GM12878 (cell line): ENCODE measurements around the gene KRT222. TPM values are rescaled to one million over a fixed set of nuclear protein-coding genes. Genes with fewer than 3 reads are reported as not detected.

ENCODE experiments used
- ATAC-seq: fragments of 200-7000 bp; cut with Tn5 transposase; 3 replicates; pipeline ENCODE4 v1.9.1; 2020; ENCODE audit warnings: mild to moderate bottlenecking, moderate library complexity
- BruUV-seq: library from RNA; stranded (reverse); fragments of 400-500 nt; replicated peaks from 2 replicates; lab custom pipeline; 2021; lab: Mats Ljungman, UMichigan
- CTCF ChIA-PET: fragments of 300-600 bp; sonication (Branson Sonifier 250); formaldehyde crosslinking; extraction: SDS; loops from one replicate; lab custom pipeline; 2021; ENCODE audit warnings: inconsistent platforms; lab: Yijun Ruan, JAX
- POLR2A ChIA-PET: fragments of 350-600 bp; formaldehyde crosslinking; extraction: SDS; loops from one replicate; lab custom pipeline; 2021; ENCODE audit warnings: inconsistent platforms; lab: Charles Lee
- RAD21 ChIA-PET: fragments of 300-600 bp; sonication (Branson Sonifier 250); formaldehyde crosslinking; loops from one replicate; lab custom pipeline; 2023; ENCODE audit warnings: antibody characterized with exemption; ENCODE audit not compliant: unreplicated experiment; lab: Charles Lee
- SMC1A ChIA-PET: fragments of 300-600 bp; sonication (Branson Sonifier 250); formaldehyde crosslinking; loops from one replicate; lab custom pipeline; 2023; ENCODE audit not compliant: unreplicated experiment, uncharacterized antibody; lab: Charles Lee
- DNase-seq: peaks from one replicate; pipeline ENCODE4 v3.0.0-alpha.2; 2011; ENCODE audit warnings: low read depth, low spot score
- FAIRE-seq: peaks from 3 replicates; lab custom pipeline; 2011; peaks lifted over from hg19 to GRCh38; lab: Jason Lieb, UNC
- H2AFZ ChIP-seq: 2 replicates; pipeline ENCODE4 v1.6.0; 2011; ENCODE audit warnings: low read depth, low read length, control low read depth; ENCODE audit not compliant: control insufficient read depth
- H3K27ac ChIP-seq: 2 replicates; pipeline ENCODE4 v1.5.1; 2011; ENCODE audit warnings: control low read depth; ENCODE audit not compliant: control insufficient read depth, insufficient read depth
- H3K27me3 ChIP-seq, 2 experiments: replicated peaks in 1 of 2; 2 replicates each; pipeline versions ENCODE4 v1.6.0 to v1.6.1; 2011; ENCODE audit warnings: low read length in 1 of 2; ENCODE audit not compliant: control insufficient read depth in 2 of 2, insufficient read depth in 2 of 2
- H3K36me3 ChIP-seq, 2 experiments: 2 replicates each; pipeline ENCODE4 v1.5.1; 2011; ENCODE audit warnings: low read length in 1 of 2; ENCODE audit not compliant: control insufficient read depth in 2 of 2, insufficient read depth in 2 of 2
- H3K4me1 ChIP-seq: 2 replicates; pipeline ENCODE4 v1.6.1; 2011; ENCODE audit warnings: mild to moderate bottlenecking, low read length, moderate library complexity, mixed read lengths; ENCODE audit not compliant: control insufficient read depth, insufficient read depth
- H3K4me2 ChIP-seq: 2 replicates; pipeline ENCODE4 v1.6.0; 2011; ENCODE audit warnings: control low read depth; ENCODE audit not compliant: control insufficient read depth, insufficient read depth
- H3K4me3 ChIP-seq: fragments of 200-600 bp; sonication (generic); 2 replicates; pipeline ENCODE4 v1.5.1; 2016
- H3K79me2 ChIP-seq: 2 replicates; pipeline ENCODE4 v1.6.0; 2011; ENCODE audit warnings: low read length; ENCODE audit not compliant: control insufficient read depth, insufficient read depth
- H3K9ac ChIP-seq: 2 replicates; pipeline ENCODE4 v1.8.0; 2011; ENCODE audit warnings: low read length, control low read depth, mixed read lengths; ENCODE audit not compliant: control insufficient read depth, insufficient read depth
- H3K9me3 ChIP-seq: replicated peaks from 3 replicates; pipeline ENCODE4 v1.5.1; 2011; ENCODE audit warnings: mild to moderate bottlenecking, low read length; ENCODE audit not compliant: control insufficient read depth, insufficient read depth
- H4K20me1 ChIP-seq: 2 replicates; pipeline ENCODE4 v1.6.0; 2011; ENCODE audit not compliant: control insufficient read depth, insufficient read depth
- BRCA1 ChIP-seq: IDR thresholded peaks from 2 replicates; pipeline ENCODE4 v1.6.1; 2011; ENCODE audit warnings: low read depth, low read length, improper control_type of control experiment
- ESRRA ChIP-seq: IDR thresholded peaks from 2 replicates; pipeline ENCODE4 v1.6.1; 2012; ENCODE audit warnings: mild to moderate bottlenecking, low read length, improper control_type of control experiment
- ETV6 ChIP-seq, 2 experiments: fragments of 450-650 bp in 1 of 2; IDR thresholded peaks in 1 of 2; conservative IDR thresholded peaks in 1 of 2; 2 replicates each; pipeline ENCODE4 v1.6.1; 2014; ENCODE audit warnings: antibody characterized with exemption in 1 of 2, borderline replicate concordance in 1 of 2, low read depth in 1 of 2, mild to moderate bottlenecking in 1 of 2, moderate library complexity in 1 of 2
- NFYA ChIP-seq: IDR thresholded peaks from 2 replicates; pipeline ENCODE4 v1.6.1; 2011; ENCODE audit warnings: low read depth, mild to moderate bottlenecking, low read length, improper control_type of control experiment, borderline replicate concordance
- WGBS: methylation state at CpG from one replicate; pipeline ENCODE4 v1.1.6; 2016; ENCODE audit warnings: low lambda C conversion rate; ENCODE audit not compliant: insufficient replicate concordance, insufficient coverage; ENCODE audit errors: missing lambda C conversion rate; 5-methylcytosine and 5-hydroxymethylcytosine counted together
- in situ Hi-C: fragments of 300-500 bp; cut with MboI; formaldehyde crosslinking; loops from 9 replicates; pipeline ENCODE4 v1.14.3; 2018; ENCODE audit warnings: mixed read lengths
- intact Hi-C: fragments of 100-400 bp; cut with micrococcal nuclease; formaldehyde crosslinking; loops from one replicate; pipeline ENCODE4 v1.14.2; 2022; ENCODE audit not compliant: unreplicated experiment
- polyA plus RNA-seq, 11 experiments: library from polyadenylated mRNA; depleted of rRNA in 4 of 11; unstranded in 6 of 11; stranded (reverse) in 5 of 11; fragments of >200 nt; fragmentation: Nextera tagmentation in 4 of 11; fragmentation: Illumina TruSeq in 1 of 11; extraction: Ambion mirVana in 4 of 11; extraction: Trizol in 1 of 11; gene quantifications; 1 replicate in 1 of 11; 2 replicates in 10 of 11; pipeline versions ENCODE4 v1.2.1 to v1.2.3, GENCODE V29; 2011 to 2016; ENCODE audit warnings: inconsistent platforms in 2 of 11, missing spikeins in 2 of 11, low read depth in 1 of 11
- total RNA-seq, 4 experiments: library from RNA; depleted of rRNA in 3 of 4; stranded (reverse); fragments of >200 nt in 3 of 4; fragmentation: Illumina TruSeq in 1 of 4; extraction: Trizol in 1 of 4; gene quantifications; 2 replicates each; pipeline versions ENCODE4 v1.2.1 to v1.2.3, GENCODE V29; 2013 to 2021
- TF ChIP-seq, protein P1 (sequence below): fragments of 450-650 bp; IDR thresholded peaks from 2 replicates; pipeline ENCODE4 v1.6.1; 2018; ENCODE audit warnings: mild to moderate bottlenecking, low read depth, moderate library complexity; ENCODE audit not compliant: partially characterized antibody

The KRT222 gene
- total and polyA plus RNA-seq, 10 of the 15 experiments (the other 5 are each of a cell fraction or from before 2014, with no cell fraction given) = 0.21 to 6.4 (median 0.54) TPM; not detected in 1

DNA sequence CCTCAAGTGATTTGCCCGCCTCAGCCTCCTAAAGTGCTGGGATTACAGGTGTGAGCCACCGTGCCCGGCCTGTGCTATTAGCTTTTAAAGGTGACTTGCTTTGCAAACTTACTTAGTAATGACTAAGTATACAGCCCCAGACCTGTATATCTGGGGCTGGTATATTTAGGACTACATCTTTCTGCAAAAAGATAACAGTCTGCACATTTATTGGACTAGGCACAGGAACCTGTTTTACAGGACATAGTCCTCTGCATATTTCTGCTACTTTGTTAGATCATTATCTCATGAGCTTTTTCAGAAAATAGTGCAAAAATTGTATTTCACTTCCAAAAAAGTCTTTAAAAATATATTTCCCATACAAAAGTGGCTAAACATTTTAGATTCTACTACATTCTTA lies 37.3 kb upstream of the KRT222 start:
- Histone ChIP-seq H3K27ac (no peak overlapping the region), H3K27me3 (peaks cover 0 to 2% of the 10 kb centered on the region in 2 experiments; a peak in 1 of 4 replicates), H4K20me1 (no peaks in the 10 kb centered on the region), H3K4me1 (no peaks in the 10 kb centered on the region), H3K79me2 (no peaks in the 10 kb centered on the region), H3K4me2 (no peak overlapping the region), H3K9ac (no peak overlapping the region), H3K4me3 (no peak overlapping the region), H3K36me3 (no peaks in the 10 kb centered on the region), H2AFZ (no peak overlapping the region), H3K9me3 (no peaks in the 10 kb centered on the region)
- TF ChIP-seq, protein P1, sequence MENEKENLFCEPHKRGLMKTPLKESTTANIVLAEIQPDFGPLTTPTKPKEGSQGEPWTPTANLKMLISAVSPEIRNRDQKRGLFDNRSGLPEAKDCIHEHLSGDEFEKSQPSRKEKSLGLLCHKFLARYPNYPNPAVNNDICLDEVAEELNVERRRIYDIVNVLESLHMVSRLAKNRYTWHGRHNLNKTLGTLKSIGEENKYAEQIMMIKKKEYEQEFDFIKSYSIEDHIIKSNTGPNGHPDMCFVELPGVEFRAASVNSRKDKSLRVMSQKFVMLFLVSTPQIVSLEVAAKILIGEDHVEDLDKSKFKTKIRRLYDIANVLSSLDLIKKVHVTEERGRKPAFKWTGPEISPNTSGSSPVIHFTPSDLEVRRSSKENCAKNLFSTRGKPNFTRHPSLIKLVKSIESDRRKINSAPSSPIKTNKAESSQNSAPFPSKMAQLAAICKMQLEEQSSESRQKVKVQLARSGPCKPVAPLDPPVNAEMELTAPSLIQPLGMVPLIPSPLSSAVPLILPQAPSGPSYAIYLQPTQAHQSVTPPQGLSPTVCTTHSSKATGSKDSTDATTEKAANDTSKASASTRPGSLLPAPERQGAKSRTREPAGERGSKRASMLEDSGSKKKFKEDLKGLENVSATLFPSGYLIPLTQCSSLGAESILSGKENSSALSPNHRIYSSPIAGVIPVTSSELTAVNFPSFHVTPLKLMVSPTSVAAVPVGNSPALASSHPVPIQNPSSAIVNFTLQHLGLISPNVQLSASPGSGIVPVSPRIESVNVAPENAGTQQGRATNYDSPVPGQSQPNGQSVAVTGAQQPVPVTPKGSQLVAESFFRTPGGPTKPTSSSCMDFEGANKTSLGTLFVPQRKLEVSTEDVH = no peak
- TF ChIP-seq NFYA = no peak
- no peak for TF ChIP-seq ESRRA
- TF ChIP-seq ETV6 (conservative IDR thresholded peaks at IDR 0.05 in 1 of 2, IDR thresholded peaks at IDR 0.05 in 1 of 2; ENCODE audit: borderline replicate concordance in 1 of 2, low read depth in 1 of 2) = no peak
- no peak for TF ChIP-seq BRCA1
- 41% methylated on average over 3 of the region's 3 CpGs for WGBS
- BruUV-seq = no TSS peak
- RAD21 ChIA-PET = no interaction called here
- intact Hi-C loops = no loop called here
- DNase-seq = no peak
- in situ Hi-C loops = no loop called here
- POLR2A ChIA-PET = no interaction called here
- ATAC-seq = no peak
- SMC1A ChIA-PET = interaction anchor here (1.5 kb wide), 1 partner anchor 18 kb away, joined by 4 read pairs; no protein-coding TSS in a partner anchor
- no peak for FAIRE-seq
- CTCF ChIA-PET = interaction anchor here (1.1 to 2.0 kb wide), 4 partner anchors 10 to 960 kb away, joined by 3 to 5 read pairs (median 4); no protein-coding TSS in a partner anchor
